IMR-90 (cell line): Measurements from ENCODE around the gene AUH. TPM values are rescaled to one million over a fixed set of nuclear protein-coding genes. Genes with fewer than 3 reads are reported as not detected.
A peak's percentile ranks its signal among the peaks of the same experiment; 100 is the strongest.

Experiments
- ATAC-seq: fragments of 200-7000 bp; cut with Tn5 transposase; 2 replicates; pipeline ENCODE4 v1.9.1; 2020; ENCODE audit warnings: low read depth, mild to moderate bottlenecking, moderate library complexity
- BruUV-seq: library from RNA; stranded (reverse); fragments of 400-500 nt; replicated peaks from 2 replicates; lab custom pipeline; 2021; lab: Mats Ljungman, UMichigan
- CTCF ChIA-PET: fragments of 300-600 bp; formaldehyde crosslinking; extraction: SDS; loops from one replicate; lab custom pipeline; 2021; ENCODE audit warnings: antibody characterized with exemption; lab: Yijun Ruan, JAX
- POLR2A ChIA-PET: fragments of 300-600 bp; sonication (Branson Sonifier 250); formaldehyde crosslinking; loops from one replicate; lab custom pipeline; 2022; ENCODE audit warnings: antibody characterized with exemption; ENCODE audit not compliant: unreplicated experiment; lab: Charles Lee
- DNase-seq: peaks from one replicate; pipeline ENCODE4 v3.0.0; 2013
- H2AFZ ChIP-seq: replicated peaks from 2 replicates; pipeline ENCODE3; 2013; ENCODE audit warnings: low read length, mild to moderate bottlenecking; ENCODE audit not compliant: poor library complexity
- H2AK5ac ChIP-seq: 2 replicates; pipeline ENCODE4 v1.6.1; 2013; ENCODE audit warnings: low read depth, low read length, inconsistent platforms
- H2AK9ac ChIP-seq: replicated peaks from 2 replicates; pipeline ENCODE3; 2013; ENCODE audit warnings: mild to moderate bottlenecking, low read depth, low read length, moderate library complexity; ENCODE audit not compliant: poor library complexity
- H2BK120ac ChIP-seq: 2 replicates; pipeline ENCODE4 v1.6.1; 2013; ENCODE audit warnings: low read depth, low read length, inconsistent platforms
- H2BK15ac ChIP-seq: 3 replicates; pipeline ENCODE4 v1.6.1; 2013; ENCODE audit warnings: low read depth, low read length, inconsistent platforms
- H2BK20ac ChIP-seq: 2 replicates; pipeline ENCODE4 v1.6.1; 2013; ENCODE audit warnings: low read depth, mild to moderate bottlenecking, inconsistent platforms, low read length, moderate library complexity
- H2BK5ac ChIP-seq: 2 replicates; pipeline ENCODE4 v1.6.1; 2013; ENCODE audit warnings: mild to moderate bottlenecking, low read depth, low read length, inconsistent platforms; ENCODE audit not compliant: poor library complexity, severe bottlenecking
- H3K14ac ChIP-seq: replicated peaks from 2 replicates; pipeline ENCODE4 v1.6.1; 2013; ENCODE audit warnings: low read depth, low read length, inconsistent platforms
- H3K18ac ChIP-seq: 2 replicates; pipeline ENCODE4 v1.6.1; 2013; ENCODE audit warnings: low read depth, low read length, control low read depth
- H3K23ac ChIP-seq: 2 replicates; pipeline ENCODE4 v1.6.1; 2013; ENCODE audit warnings: low read depth, low read length, inconsistent platforms
- H3K27ac ChIP-seq: 2 replicates; pipeline ENCODE4 v1.5.1; 2013; ENCODE audit warnings: mild to moderate bottlenecking, control low read depth, low read length; ENCODE audit not compliant: insufficient read depth
- H3K27me3 ChIP-seq: 2 replicates; pipeline ENCODE4 v1.6.1; 2013; ENCODE audit warnings: low read length; ENCODE audit not compliant: control insufficient read depth, insufficient read depth
- H3K36me3 ChIP-seq: 2 replicates; pipeline ENCODE4 v1.6.1; 2013; ENCODE audit warnings: low read length, mixed read lengths; ENCODE audit not compliant: control insufficient read depth, insufficient read depth
- H3K4ac ChIP-seq: 2 replicates; pipeline ENCODE4 v1.6.1; 2013; ENCODE audit warnings: low read depth, low read length, inconsistent platforms
- H3K4me1 ChIP-seq: 2 replicates; pipeline ENCODE4 v1.6.1; 2013; ENCODE audit warnings: low read length, mixed read lengths; ENCODE audit not compliant: control insufficient read depth, insufficient read depth
- H3K4me2 ChIP-seq: 2 replicates; pipeline ENCODE4 v1.6.1; 2013; ENCODE audit warnings: low read depth, mild to moderate bottlenecking, control low read depth, low read length, moderate library complexity
- H3K4me3 ChIP-seq: 2 replicates; pipeline ENCODE4 v1.5.1; 2013; ENCODE audit warnings: low read depth, mild to moderate bottlenecking, control low read depth, low read length, moderate library complexity; ENCODE audit not compliant: insufficient read depth
- H3K56ac ChIP-seq: 2 replicates; pipeline ENCODE4 v1.6.1; 2013; ENCODE audit warnings: low read length, inconsistent platforms; ENCODE audit not compliant: insufficient read depth; ENCODE audit errors: extremely low read depth
- H3K79me1 ChIP-seq, 2 experiments: 2 replicates each; pipeline ENCODE4 v1.6.1; 2013; ENCODE audit warnings: low read length in 2 of 2, inconsistent platforms in 1 of 2, low read depth in 1 of 2
- H3K9ac ChIP-seq: 2 replicates; pipeline ENCODE4 v1.6.1; 2013; ENCODE audit warnings: low read depth, low read length, control low read depth
- H3K9me1 ChIP-seq: 2 replicates; pipeline ENCODE4 v1.6.1; 2013; ENCODE audit warnings: low read length, inconsistent platforms; ENCODE audit not compliant: insufficient read depth
- H3K9me3 ChIP-seq: 2 replicates; pipeline ENCODE4 v1.6.1; 2013; ENCODE audit warnings: low read length; ENCODE audit not compliant: control insufficient read depth, insufficient read depth
- H4K20me1 ChIP-seq: 2 replicates; pipeline ENCODE4 v1.6.1; 2013; ENCODE audit warnings: low read length, inconsistent platforms; ENCODE audit not compliant: insufficient read depth
- H4K5ac ChIP-seq: 2 replicates; pipeline ENCODE4 v1.6.1; 2013; ENCODE audit warnings: mild to moderate bottlenecking, low read depth, low read length, control low read depth
- H4K8ac ChIP-seq, 2 experiments: 2 replicates each; pipeline ENCODE4 v1.6.1; 2013; ENCODE audit warnings: low read depth in 2 of 2, low read length in 2 of 2, control low read depth in 1 of 2, inconsistent platforms in 1 of 2
- H4K91ac ChIP-seq: 2 replicates; pipeline ENCODE4 v1.6.1; 2013; ENCODE audit warnings: low read depth, low read length, inconsistent platforms; ENCODE audit not compliant: insufficient read depth
- BHLHE40 ChIP-seq: fragments of 150-350 bp; IDR thresholded peaks from 2 replicates; pipeline ENCODE4 v1.6.1; 2016; ENCODE audit warnings: mild to moderate bottlenecking, low read depth, low read length
- CEBPB ChIP-seq: IDR thresholded peaks from 2 replicates; pipeline ENCODE4 v1.6.1; 2012; ENCODE audit warnings: low read depth, low read length, improper control_type of control experiment
- CHD1 ChIP-seq: IDR thresholded peaks from 2 replicates; pipeline ENCODE4 v1.6.1; 2012; ENCODE audit warnings: low read depth, low read length, improper control_type of control experiment
- CTCF ChIP-seq: conservative IDR thresholded peaks from 2 replicates; pipeline ENCODE4 v1.5.1; 2012; ENCODE audit warnings: mild to moderate bottlenecking, low read depth, low read length, improper control_type of control experiment
- FOS ChIP-seq: fragments of 150-350 bp; IDR thresholded peaks from 2 replicates; pipeline ENCODE4 v1.6.1; 2016; ENCODE audit warnings: low read depth, low read length
- MAFK ChIP-seq: IDR thresholded peaks from 2 replicates; pipeline ENCODE4 v1.6.1; 2012; ENCODE audit warnings: low read depth, low read length, improper control_type of control experiment
- MAZ ChIP-seq: IDR thresholded peaks from 2 replicates; pipeline ENCODE4 v1.6.1; 2012; ENCODE audit warnings: low read depth, mild to moderate bottlenecking, low read length, improper control_type of control experiment, moderate library complexity, borderline replicate concordance
- MXI1 ChIP-seq: IDR thresholded peaks from 2 replicates; pipeline ENCODE4 v1.6.1; 2012; ENCODE audit warnings: low read depth, mild to moderate bottlenecking, low read length, moderate library complexity, borderline replicate concordance
- NFE2L2 ChIP-seq: fragments of 150-350 bp; IDR thresholded peaks from 2 replicates; pipeline ENCODE4 v1.6.1; 2016; ENCODE audit warnings: low read depth, mild to moderate bottlenecking, low read length
- POLR2A ChIP-seq: IDR thresholded peaks from 2 replicates; pipeline ENCODE4 v1.6.1; 2012; ENCODE audit warnings: mild to moderate bottlenecking, low read depth, low read length
- RAD21 ChIP-seq: IDR thresholded peaks from 2 replicates; pipeline ENCODE4 v1.6.1; 2012; ENCODE audit warnings: low read length, improper control_type of control experiment
- RCOR1 ChIP-seq: IDR thresholded peaks from 2 replicates; pipeline ENCODE4 v1.6.1; 2012; ENCODE audit warnings: mild to moderate bottlenecking, low read length, improper control_type of control experiment; ENCODE audit not compliant: insufficient replicate concordance
- RFX5 ChIP-seq: IDR thresholded peaks from 2 replicates; pipeline ENCODE4 v1.8.0; 2012; ENCODE audit warnings: low read depth, mild to moderate bottlenecking, low read length, moderate library complexity
- SMC3 ChIP-seq: fragments of 150-350 bp; IDR thresholded peaks from 2 replicates; pipeline ENCODE4 v1.6.1; 2016; ENCODE audit warnings: low read depth, mild to moderate bottlenecking, antibody characterized with exemption, low read length, moderate library complexity
- WGBS, 2 experiments: methylation state at CpG; one replicate each; pipeline versions ENCODE4 v1.1.5 to v1.1.7; 2013; ENCODE audit warnings: missing lambda C conversion rate in 2 of 2; ENCODE audit not compliant: insufficient read length in 1 of 2; ENCODE audit errors: extremely low coverage in 2 of 2; 5-methylcytosine and 5-hydroxymethylcytosine counted together
- dilution Hi-C: fragments of 300-500 bp; cut with HindIII; formaldehyde crosslinking; loops from one replicate; pipeline ENCODE4 v1.14.3; 2018; ENCODE audit warnings: low sequenced_read_pairs; ENCODE audit not compliant: unreplicated experiment
- in situ Hi-C: fragments of 300-500 bp; cut with MboI; formaldehyde crosslinking; loops from 3 replicates; pipeline ENCODE4 v1.14.3; 2019; ENCODE audit warnings: low sequenced_read_pairs, inconsistent platforms, mixed read lengths
- intact Hi-C: fragments of 100-400 bp; cut with micrococcal nuclease; formaldehyde crosslinking; loops from 2 replicates; pipeline ENCODE4 v1.10.0; 2022
- polyA plus RNA-seq, 3 experiments: library from polyadenylated mRNA; depleted of rRNA; stranded (reverse); fragments of >200 nt; gene quantifications; 2 replicates each; pipeline ENCODE4 v1.2.3, GENCODE V29; 2012; ENCODE audit warnings: low replicate concordance in 1 of 3
- total RNA-seq: library from RNA; depleted of rRNA; stranded (reverse); fragments of >200 nt; gene quantifications from 2 replicates; pipeline ENCODE4 v1.2.3, GENCODE V29; 2012
- TF ChIP-seq, protein P1 (sequence below): fragments of 150-350 bp; IDR thresholded peaks from 2 replicates; pipeline ENCODE4 v1.6.1; 2016; ENCODE audit warnings: low read depth, mild to moderate bottlenecking, low read length, moderate library complexity, borderline replicate concordance
- TF ChIP-seq, protein P2 (sequence below): fragments of 150-350 bp; IDR thresholded peaks from 2 replicates; pipeline ENCODE4 v1.6.1; 2017; ENCODE audit warnings: mild to moderate bottlenecking, antibody characterized with exemption, low read length, low read depth

AUH gene
- total and polyA plus RNA-seq, 2 of the 4 experiments (the other 2 are of a cell fraction) = 5.9 to 8.1 TPM

DNA sequence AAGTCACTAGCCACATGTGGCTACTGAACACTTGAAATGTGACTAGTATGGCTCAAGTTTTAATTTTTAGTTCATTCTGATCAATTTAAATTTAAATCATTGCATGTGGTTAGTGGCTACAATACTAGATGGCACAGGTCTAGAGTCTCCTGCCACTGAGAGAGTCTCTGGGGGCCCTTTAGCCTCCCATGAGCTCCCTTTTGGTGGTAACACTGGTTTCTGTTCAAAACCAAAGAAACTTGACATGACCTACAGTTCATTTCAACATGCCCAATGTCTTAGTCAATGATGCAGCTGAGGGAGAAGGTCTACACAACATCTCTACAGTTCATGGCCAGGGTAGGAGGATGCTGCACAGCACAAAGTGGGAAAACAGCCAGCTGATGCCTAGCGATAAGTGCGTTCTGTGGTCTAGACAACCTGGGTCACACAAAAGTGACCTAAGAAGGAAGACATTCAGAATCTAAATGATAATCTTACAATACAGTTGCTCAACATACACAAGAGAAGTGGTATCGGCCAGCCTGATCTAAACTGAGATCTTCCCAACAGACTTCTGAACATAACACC is 121.0 kb downstream of the AUH start:
- H3K4me2 ChIP-seq = no peak overlapping the region
- H3K4ac ChIP-seq = no peak overlapping the region
- ChIA-PET POLR2A (no interaction called here), CTCF (interaction anchor here (1.6 kb wide), 1 partner anchor 11 kb away, joined by 4 read pairs; no protein-coding TSS in a partner anchor)
- peak overlapping the region; percentile 78 for H4K5ac ChIP-seq
- peaks cover 0 to 5% of the 10 kb centered on the region in 2 experiments; a peak in 1 of 4 replicates for H3K79me1 ChIP-seq
- H4K91ac ChIP-seq = no peak overlapping the region
- in situ Hi-C loops (no loop called here), dilution Hi-C loops (no loop called here), intact Hi-C loops (no loop called here)
- H2BK5ac ChIP-seq = no peak overlapping the region
- H3K27me3 ChIP-seq = no peaks in the 10 kb centered on the region
- peak overlapping the region; percentile 48; the same call in 1 of the 2 replicates for H2AK5ac ChIP-seq
- H3K9me3 ChIP-seq = no peaks in the 10 kb centered on the region
- H3K56ac ChIP-seq = no peak overlapping the region
- H3K18ac ChIP-seq = peak overlapping the region; percentile 72
- H2BK120ac ChIP-seq = no peak overlapping the region
- peaks cover 12% of the 10 kb centered on the region for H3K9me1 ChIP-seq
- no peak for TF ChIP-seq RFX5
- TF ChIP-seq RCOR1 = no peak
- TF ChIP-seq MAFK = no peak
- TF ChIP-seq CTCF = no peak
- no peak for TF ChIP-seq FOS
- TF ChIP-seq CHD1 = no peak
- TF ChIP-seq, protein P1, sequence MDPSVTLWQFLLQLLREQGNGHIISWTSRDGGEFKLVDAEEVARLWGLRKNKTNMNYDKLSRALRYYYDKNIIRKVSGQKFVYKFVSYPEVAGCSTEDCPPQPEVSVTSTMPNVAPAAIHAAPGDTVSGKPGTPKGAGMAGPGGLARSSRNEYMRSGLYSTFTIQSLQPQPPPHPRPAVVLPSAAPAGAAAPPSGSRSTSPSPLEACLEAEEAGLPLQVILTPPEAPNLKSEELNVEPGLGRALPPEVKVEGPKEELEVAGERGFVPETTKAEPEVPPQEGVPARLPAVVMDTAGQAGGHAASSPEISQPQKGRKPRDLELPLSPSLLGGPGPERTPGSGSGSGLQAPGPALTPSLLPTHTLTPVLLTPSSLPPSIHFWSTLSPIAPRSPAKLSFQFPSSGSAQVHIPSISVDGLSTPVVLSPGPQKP = no peak
- TF ChIP-seq, protein P2, sequence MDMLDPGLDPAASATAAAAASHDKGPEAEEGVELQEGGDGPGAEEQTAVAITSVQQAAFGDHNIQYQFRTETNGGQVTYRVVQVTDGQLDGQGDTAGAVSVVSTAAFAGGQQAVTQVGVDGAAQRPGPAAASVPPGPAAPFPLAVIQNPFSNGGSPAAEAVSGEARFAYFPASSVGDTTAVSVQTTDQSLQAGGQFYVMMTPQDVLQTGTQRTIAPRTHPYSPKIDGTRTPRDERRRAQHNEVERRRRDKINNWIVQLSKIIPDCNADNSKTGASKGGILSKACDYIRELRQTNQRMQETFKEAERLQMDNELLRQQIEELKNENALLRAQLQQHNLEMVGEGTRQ = no peak
- no peak for TF ChIP-seq BHLHE40
- no peak for TF ChIP-seq MXI1
- TF ChIP-seq RAD21 = no peak
- TF ChIP-seq CEBPB = no peak
- TF ChIP-seq NFE2L2 = no peak
- TF ChIP-seq POLR2A = no peak
- TF ChIP-seq MAZ = no peak
- TF ChIP-seq SMC3 = no peak
- H3K14ac ChIP-seq = no peak overlapping the region
- H4K8ac ChIP-seq = no peak overlapping the region
- WGBS, 2 experiments = no CpG with 5 or more reads among the region's 3 CpGs
- H3K36me3 ChIP-seq = no peaks in the 10 kb centered on the region
- H2BK15ac ChIP-seq = no peak overlapping the region; the same call in 2 of the 3 replicates
- no peak overlapping the region for H2AK9ac ChIP-seq
- H3K4me3 ChIP-seq = no peak overlapping the region
- H2BK20ac ChIP-seq = no peak overlapping the region
- H3K9ac ChIP-seq = no peak overlapping the region
- H3K27ac ChIP-seq = peak overlapping the region; percentile 62; the same call in 1 of the 2 replicates
- ATAC-seq (no peak), DNase-seq (no peak)
- H2AFZ ChIP-seq = no peak overlapping the region
- H3K23ac ChIP-seq = no peak overlapping the region
- BruUV-seq = no TSS peak
- peaks cover 7% of the 10 kb centered on the region for H3K4me1 ChIP-seq
- H4K20me1 ChIP-seq = no peaks in the 10 kb centered on the region
